Ascending aorta (tissue), 2 donors: ENCODE measurements around the gene SALL3. TPM values are rescaled to one million over a fixed set of nuclear protein-coding genes. Genes with fewer than 3 reads are reported as not detected.

ENCODE experiments used
- DNase-seq, 2 donors: peaks; one replicate each; pipeline ENCODE4 v3.0.0-alpha.2; 2019; ENCODE audit warnings: low spot score in 2 of 2
- H3K27ac ChIP-seq, 2 donors: fragments of 200-600 bp; sonication (generic); one replicate each; pipeline ENCODE4 v1.5.1; 2016 to 2017; ENCODE audit warnings: mild to moderate bottlenecking in 1 of 2
- H3K27me3 ChIP-seq: fragments of 200-600 bp; sonication (generic); one replicate; pipeline ENCODE4 v1.5.1; 2017
- H3K36me3 ChIP-seq, 2 donors: fragments of 200-600 bp; sonication (generic); one replicate each; pipeline ENCODE4 v1.5.1; 2016
- H3K4me1 ChIP-seq, 2 donors: fragments of 200-600 bp; sonication (generic); one replicate each; pipeline ENCODE4 v1.5.1; 2016 to 2017; ENCODE audit warnings: mild to moderate bottlenecking in 1 of 2
- H3K4me3 ChIP-seq, 2 donors: fragments of 200-600 bp; sonication (generic); one replicate each; pipeline ENCODE4 v1.5.1; 2016 to 2017; ENCODE audit warnings: mild to moderate bottlenecking in 1 of 2
- H3K9me3 ChIP-seq, 2 donors: fragments of 200-600 bp; sonication (generic); one replicate each; pipeline ENCODE4 v1.5.1; 2016
- intact Hi-C: fragments of 100-400 bp; cut with DNase I; formaldehyde crosslinking; loops from one replicate; pipeline ENCODE4 v1.15.1; 2023
- total RNA-seq: library from RNA; depleted of rRNA; stranded (reverse); fragments of >200 nt; gene quantifications from one replicate; pipeline ENCODE4 v1.1.0, GENCODE V29; 2016
- TF ChIP-seq, protein P1 (sequence below), 3 experiments: fragments of 200-600 bp in 2 of 3; fragments of 450-650 bp in 1 of 3; sonication (generic) in 2 of 3; IDR thresholded peaks; one replicate each; pipeline ENCODE4 v1.5.1; 2016 to 2019; ENCODE audit warnings: antibody characterized with exemption in 3 of 3, mild to moderate bottlenecking in 1 of 3, moderate library complexity in 1 of 3

Gene SALL3
- not detected for total RNA-seq

DNA sequence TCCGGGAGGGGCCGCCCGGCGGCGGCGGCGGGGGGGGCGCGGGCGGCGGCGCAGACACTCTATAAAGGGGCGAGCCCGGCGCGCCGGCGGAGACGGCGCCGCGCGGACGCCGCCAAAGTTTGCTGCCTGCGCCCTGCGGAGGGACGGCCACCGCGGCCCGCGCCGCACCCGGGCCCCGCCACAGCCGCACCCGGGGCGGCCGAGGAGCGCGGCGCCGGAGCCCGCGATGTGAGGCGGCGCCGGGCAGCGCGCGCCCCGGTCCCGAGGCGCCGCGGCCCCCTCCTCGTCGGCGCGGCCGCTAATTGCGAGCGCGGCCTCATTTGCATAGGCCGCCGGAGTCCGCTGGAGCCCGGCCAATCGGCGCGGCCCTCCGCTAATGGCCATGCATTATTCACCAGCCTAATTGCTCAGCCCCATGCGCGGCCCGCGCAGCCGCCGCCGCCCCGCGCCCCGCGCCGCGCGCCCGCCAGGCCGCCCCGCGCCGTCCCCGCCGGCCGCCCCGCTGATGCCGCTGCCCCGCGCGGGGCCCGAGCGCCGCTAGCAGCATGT is at the start of gene SALL3:
SALL3 (plus strand) TSS at position 89 of the 549 bp plus-strand sequence; CDS start at position 546, 457 bp downstream.
- Histone ChIP-seq H3K9me3 (no peaks in the 10 kb centered on the region), H3K4me3 (peak within 1 kb of the TSS; percentile 40 to 42), H3K4me1 (peaks cover 2 to 8% of the 10 kb centered on the region in 2 donors), H3K27me3 (peaks cover 12% of the 10 kb centered on the region), H3K27ac (no peak within 1 kb of the TSS), H3K36me3 (no peaks in the 10 kb centered on the region)
- intact Hi-C loops: no loop called here
- DNase-seq: no peak
- TF ChIP-seq, protein P1, sequence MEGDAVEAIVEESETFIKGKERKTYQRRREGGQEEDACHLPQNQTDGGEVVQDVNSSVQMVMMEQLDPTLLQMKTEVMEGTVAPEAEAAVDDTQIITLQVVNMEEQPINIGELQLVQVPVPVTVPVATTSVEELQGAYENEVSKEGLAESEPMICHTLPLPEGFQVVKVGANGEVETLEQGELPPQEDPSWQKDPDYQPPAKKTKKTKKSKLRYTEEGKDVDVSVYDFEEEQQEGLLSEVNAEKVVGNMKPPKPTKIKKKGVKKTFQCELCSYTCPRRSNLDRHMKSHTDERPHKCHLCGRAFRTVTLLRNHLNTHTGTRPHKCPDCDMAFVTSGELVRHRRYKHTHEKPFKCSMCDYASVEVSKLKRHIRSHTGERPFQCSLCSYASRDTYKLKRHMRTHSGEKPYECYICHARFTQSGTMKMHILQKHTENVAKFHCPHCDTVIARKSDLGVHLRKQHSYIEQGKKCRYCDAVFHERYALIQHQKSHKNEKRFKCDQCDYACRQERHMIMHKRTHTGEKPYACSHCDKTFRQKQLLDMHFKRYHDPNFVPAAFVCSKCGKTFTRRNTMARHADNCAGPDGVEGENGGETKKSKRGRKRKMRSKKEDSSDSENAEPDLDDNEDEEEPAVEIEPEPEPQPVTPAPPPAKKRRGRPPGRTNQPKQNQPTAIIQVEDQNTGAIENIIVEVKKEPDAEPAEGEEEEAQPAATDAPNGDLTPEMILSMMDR (IDR thresholded peaks at IDR 0.05): no peak

DNA sequence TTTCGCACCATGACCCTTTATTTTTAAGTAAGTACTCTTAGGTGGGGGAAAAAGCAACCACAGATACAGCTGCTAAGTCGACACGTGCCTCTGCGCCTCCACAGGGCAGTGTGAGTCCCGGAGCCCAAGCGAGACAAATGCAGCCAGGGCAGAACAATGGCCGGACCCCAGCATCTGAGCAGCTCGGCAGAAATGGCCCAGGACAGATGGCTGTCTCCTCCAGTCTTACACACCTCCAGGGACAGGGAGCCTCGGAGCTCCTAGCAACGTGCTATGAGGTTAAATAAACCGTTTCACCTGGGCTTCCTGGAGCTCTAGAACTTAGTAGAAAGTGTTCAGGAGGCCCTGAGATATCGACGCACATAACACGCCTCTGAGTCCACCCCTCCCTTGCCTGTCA is 47.3 kb upstream of the SALL3 start:
- intact Hi-C loops: no loop called here
- Histone ChIP-seq H3K27ac (no peak overlapping the region), H3K4me1 (no peaks in the 10 kb centered on the region), H3K4me3 (no peak overlapping the region), H3K9me3 (no peaks in the 10 kb centered on the region), H3K36me3 (no peaks in the 10 kb centered on the region), H3K27me3 (no peaks in the 10 kb centered on the region)
- no peak for DNase-seq
- TF ChIP-seq, protein P1 (IDR thresholded peaks at IDR 0.05): no peak

DNA sequence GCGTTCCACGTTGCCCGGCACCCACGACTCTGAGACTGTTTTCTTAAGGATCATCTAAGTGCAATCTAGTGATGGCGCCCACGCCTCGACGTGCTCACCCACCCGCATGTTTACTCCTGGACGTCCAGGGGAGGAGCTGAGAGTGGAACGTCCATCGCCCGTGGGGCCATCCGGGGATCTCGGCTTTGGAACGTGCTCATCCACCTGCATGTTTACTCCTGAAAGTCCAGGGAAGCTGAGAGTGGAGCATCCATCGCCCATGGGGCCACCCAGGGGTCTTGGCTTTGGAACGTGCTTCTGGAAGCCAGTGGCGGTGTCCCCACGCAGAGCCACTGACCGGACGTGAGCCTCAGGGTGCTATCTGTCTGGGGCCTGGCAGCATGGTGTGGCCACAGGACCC is 45.6 kb upstream of the SALL3 start:
- Histone ChIP-seq H3K9me3 (no peaks in the 10 kb centered on the region), H3K4me1 (no peaks in the 10 kb centered on the region), H3K27me3 (no peaks in the 10 kb centered on the region), H3K36me3 (no peaks in the 10 kb centered on the region), H3K27ac (no peak overlapping the region), H3K4me3 (no peak overlapping the region)
- DNase-seq: no peak
- intact Hi-C loops: no loop called here
- TF ChIP-seq, protein P1 (IDR thresholded peaks at IDR 0.05): no peak

DNA sequence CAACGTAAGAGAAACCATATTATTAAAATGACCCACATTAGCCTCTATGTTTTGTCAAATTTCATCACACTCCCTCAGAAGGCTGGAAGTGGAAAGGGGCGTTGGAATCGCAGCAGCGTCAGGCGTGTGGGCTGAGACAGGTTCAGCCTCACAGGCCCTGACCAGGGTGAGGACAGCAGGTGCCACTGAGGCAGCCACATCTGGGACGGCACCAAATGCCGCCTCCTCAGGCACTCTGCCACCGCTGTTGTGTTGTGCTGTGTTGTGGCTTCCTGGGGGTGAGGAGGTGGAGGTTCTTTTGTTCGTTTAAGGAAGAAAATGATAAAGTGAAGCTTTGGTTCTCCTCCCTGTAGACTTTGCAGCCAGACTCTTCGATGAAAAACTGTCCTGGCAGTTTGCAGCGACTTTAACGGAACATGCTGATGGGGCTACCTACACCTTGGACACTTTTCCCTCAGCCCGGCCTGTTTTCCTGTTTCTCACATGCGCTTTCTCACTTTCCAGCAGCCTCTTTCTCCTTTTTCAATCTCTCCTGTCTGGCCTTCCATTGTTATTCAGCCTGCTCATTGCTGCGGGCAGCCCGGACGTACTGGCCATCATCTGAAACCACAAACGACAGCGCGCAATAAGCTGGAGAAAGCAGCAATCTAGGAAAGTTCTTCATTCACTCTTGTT is 44.9 kb upstream of the SALL3 start:
- Histone ChIP-seq H3K27ac (no peak overlapping the region), H3K4me1 (no peaks in the 10 kb centered on the region), H3K27me3 (no peaks in the 10 kb centered on the region), H3K9me3 (no peaks in the 10 kb centered on the region), H3K36me3 (no peaks in the 10 kb centered on the region), H3K4me3 (no peak overlapping the region)
- no peak for DNase-seq
- TF ChIP-seq, protein P1 (IDR thresholded peaks at IDR 0.05): no peak
- intact Hi-C loops: no loop called here

DNA sequence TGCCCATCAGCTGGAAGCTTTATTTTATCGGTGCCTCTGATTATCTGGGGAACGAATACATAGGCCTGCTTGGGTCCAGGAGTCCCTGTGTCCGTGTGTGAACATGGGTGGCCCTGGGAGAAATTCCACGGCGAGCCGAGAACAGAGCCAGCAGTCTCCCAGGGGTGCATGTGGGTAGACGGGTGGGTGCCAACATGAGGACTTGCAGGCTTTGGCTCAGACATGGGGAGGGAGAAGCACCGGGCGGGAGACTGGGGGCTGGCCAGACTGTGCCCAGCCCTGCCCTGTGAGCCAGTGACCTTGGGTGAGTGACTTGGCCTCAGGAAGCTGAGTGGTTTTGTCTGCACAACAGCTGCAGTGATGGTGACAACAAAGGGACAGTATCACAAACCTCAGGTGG is 44.2 kb upstream of the SALL3 start:
- Histone ChIP-seq H3K4me3 (no peak overlapping the region), H3K27me3 (no peaks in the 10 kb centered on the region), H3K36me3 (no peaks in the 10 kb centered on the region), H3K27ac (no peak overlapping the region), H3K9me3 (no peaks in the 10 kb centered on the region), H3K4me1 (no peaks in the 10 kb centered on the region)
- TF ChIP-seq, protein P1 (IDR thresholded peaks at IDR 0.05): no peak
- intact Hi-C loops: no loop called here
- no peak for DNase-seq
